ENCODE results near the gene SPIN1.

GRCh38 chr9:88344013-88344412, 44.2 kb upstream of the SPIN1 start:
- TF ChIP-seq, protein P1, sequence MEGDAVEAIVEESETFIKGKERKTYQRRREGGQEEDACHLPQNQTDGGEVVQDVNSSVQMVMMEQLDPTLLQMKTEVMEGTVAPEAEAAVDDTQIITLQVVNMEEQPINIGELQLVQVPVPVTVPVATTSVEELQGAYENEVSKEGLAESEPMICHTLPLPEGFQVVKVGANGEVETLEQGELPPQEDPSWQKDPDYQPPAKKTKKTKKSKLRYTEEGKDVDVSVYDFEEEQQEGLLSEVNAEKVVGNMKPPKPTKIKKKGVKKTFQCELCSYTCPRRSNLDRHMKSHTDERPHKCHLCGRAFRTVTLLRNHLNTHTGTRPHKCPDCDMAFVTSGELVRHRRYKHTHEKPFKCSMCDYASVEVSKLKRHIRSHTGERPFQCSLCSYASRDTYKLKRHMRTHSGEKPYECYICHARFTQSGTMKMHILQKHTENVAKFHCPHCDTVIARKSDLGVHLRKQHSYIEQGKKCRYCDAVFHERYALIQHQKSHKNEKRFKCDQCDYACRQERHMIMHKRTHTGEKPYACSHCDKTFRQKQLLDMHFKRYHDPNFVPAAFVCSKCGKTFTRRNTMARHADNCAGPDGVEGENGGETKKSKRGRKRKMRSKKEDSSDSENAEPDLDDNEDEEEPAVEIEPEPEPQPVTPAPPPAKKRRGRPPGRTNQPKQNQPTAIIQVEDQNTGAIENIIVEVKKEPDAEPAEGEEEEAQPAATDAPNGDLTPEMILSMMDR (IDR thresholded peaks at IDR 0.05), result no peak
- TF ChIP-seq POLR2A (IDR thresholded peaks at IDR 0.05), result no peak
- no peak for TF ChIP-seq EP300 (IDR thresholded peaks at IDR 0.05)

Data from tibial nerve (tissue), 4 donors.